ENCODE results near the gene ASAP3. TPM values are rescaled to one million over a fixed set of nuclear protein-coding genes. Genes with fewer than 3 reads are reported as not detected.

Gene ASAP3
- total and polyA plus RNA-seq, 2 donors (not counting 3 experiments of a cell fraction or from before 2014, with no cell fraction given) = 12.5 to 14.2 TPM

DNA sequence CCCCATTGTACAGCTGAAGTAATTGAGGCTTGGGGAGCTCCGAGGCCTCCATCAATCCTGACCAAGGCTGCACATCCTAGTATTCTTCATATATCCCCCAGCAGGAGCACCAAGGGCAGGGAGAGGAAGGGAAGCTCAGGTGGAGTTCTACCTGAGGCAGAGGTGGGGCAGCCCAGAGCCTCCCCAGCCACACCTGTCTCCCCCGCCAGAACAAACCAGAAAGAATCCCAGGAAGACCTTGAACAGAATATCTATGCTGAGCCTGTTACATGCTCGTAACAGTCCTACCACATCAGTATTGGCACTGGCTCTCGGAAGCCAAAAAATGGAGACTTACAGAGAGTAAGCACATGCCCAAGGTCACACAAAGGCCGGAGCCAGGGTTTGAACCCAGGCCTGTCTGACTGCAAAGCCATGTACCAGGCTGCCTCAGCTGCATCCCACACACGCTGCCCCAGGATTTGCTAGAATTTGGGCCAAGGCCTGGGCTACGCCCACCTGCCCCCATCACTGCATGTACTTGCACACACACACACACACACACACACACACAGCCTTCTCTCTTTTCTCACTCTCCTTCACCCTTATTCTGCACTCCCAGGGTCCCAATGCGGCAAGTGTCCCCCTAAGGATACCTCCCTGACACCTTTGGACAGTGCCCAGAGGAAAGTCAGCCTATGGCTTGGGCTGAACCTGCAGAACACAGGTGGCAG, 42.5 kb upstream of the ASAP3 start:
- no peak overlapping the region for H3K9ac ChIP-seq (replicated peaks; ENCODE audit: extremely low read depth, insufficient read depth, low read length)
- H3K27ac ChIP-seq (ENCODE audit: insufficient read depth, low read depth, low read length) = no peak overlapping the region
- no peaks in the 10 kb centered on the region for H3K9me3 ChIP-seq (replicated peaks; ENCODE audit: control insufficient read depth, insufficient read depth, low read length)
- H3K4me2 ChIP-seq (ENCODE audit: insufficient read depth, low read length) = no peak overlapping the region
- dilution Hi-C loops (cut with MboI; ENCODE audit: extremely low pct_ligation_motif_present, low sequenced_read_pairs) = no loop called here
- BruUV-seq (replicated peaks) = no TSS peak
- H3K36me3 ChIP-seq (ENCODE audit: control insufficient read depth in 2 of 2, extremely low read depth in 1 of 2, insufficient read depth in 2 of 2, low read length in 2 of 2) = no peaks in the 10 kb centered on the region
- H3K9me1 ChIP-seq (replicated peaks; ENCODE audit: control insufficient read depth, extremely low read depth, insufficient read depth, low read length) = no peaks in the 10 kb centered on the region
- TF ChIP-seq POLR2A (IDR thresholded peaks at IDR 0.05; ENCODE audit: low read depth, low read length) (no peak), MYC (IDR thresholded peaks at IDR 0.05; ENCODE audit: low read depth, low read length) (no peak), JUN (IDR thresholded peaks at IDR 0.05; ENCODE audit: borderline replicate concordance, insufficient read depth, insufficient read length, low read depth) (no peak), EZH2 (IDR thresholded peaks at IDR 0.05; ENCODE audit: borderline replicate concordance, low read depth, low read length, severe bottlenecking) (no peak)
- TF ChIP-seq, protein P1, sequence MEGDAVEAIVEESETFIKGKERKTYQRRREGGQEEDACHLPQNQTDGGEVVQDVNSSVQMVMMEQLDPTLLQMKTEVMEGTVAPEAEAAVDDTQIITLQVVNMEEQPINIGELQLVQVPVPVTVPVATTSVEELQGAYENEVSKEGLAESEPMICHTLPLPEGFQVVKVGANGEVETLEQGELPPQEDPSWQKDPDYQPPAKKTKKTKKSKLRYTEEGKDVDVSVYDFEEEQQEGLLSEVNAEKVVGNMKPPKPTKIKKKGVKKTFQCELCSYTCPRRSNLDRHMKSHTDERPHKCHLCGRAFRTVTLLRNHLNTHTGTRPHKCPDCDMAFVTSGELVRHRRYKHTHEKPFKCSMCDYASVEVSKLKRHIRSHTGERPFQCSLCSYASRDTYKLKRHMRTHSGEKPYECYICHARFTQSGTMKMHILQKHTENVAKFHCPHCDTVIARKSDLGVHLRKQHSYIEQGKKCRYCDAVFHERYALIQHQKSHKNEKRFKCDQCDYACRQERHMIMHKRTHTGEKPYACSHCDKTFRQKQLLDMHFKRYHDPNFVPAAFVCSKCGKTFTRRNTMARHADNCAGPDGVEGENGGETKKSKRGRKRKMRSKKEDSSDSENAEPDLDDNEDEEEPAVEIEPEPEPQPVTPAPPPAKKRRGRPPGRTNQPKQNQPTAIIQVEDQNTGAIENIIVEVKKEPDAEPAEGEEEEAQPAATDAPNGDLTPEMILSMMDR (IDR thresholded peaks at IDR 0.05; ENCODE audit: extremely low read depth in 1 of 2, insufficient read depth in 1 of 2, low read depth in 1 of 2, low read length in 2 of 2) = no peak
- peaks cover 12% of the 10 kb centered on the region for H3K79me2 ChIP-seq (ENCODE audit: control insufficient read depth, insufficient read depth, low read length)
- H3K4me3 ChIP-seq (replicated peaks in 1 of 3; ENCODE audit: insufficient read depth in 1 of 3, low read depth in 1 of 3, low read length in 3 of 3) = no peak overlapping the region
- peaks cover 33% of the 10 kb centered on the region for H3K4me1 ChIP-seq (ENCODE audit: control insufficient read depth, extremely low read depth, insufficient read depth, low read length)
- H2AFZ ChIP-seq (ENCODE audit: low read depth, low read length) = no peak overlapping the region
- CTCF ChIA-PET = interaction anchor here (2.4 to 16.6 kb wide), 2 partner anchors 13 to 27 kb away, joined by 19 to 192 read pairs; no protein-coding TSS in a partner anchor
- POLR2A ChIA-PET = no interaction called here
- no peak for DNase-seq (ENCODE audit: low read depth, low spot score)
- no peaks in the 10 kb centered on the region for H4K20me1 ChIP-seq (replicated peaks; ENCODE audit: control insufficient read depth, extremely low read depth, insufficient read depth, low read length)
- no peaks in the 10 kb centered on the region for H3K27me3 ChIP-seq (ENCODE audit: control insufficient read depth in 2 of 2, insufficient read depth in 2 of 2, low read length in 2 of 2)
- no peak for FAIRE-seq
- intact Hi-C loops (cut with micrococcal nuclease) = no loop called here

All from endothelial cell of umbilical vein (primary cell).